Frontal cortex (tissue), 4 donors: Measurements from ENCODE around the gene NPIPB8. TPM values are rescaled to one million over a fixed set of nuclear protein-coding genes. Genes with fewer than 3 reads are reported as not detected.
"Not testable (repeated sequence)": the region's sequence is repeated elsewhere in the genome, so short reads cannot be mapped to it uniquely, and the experiment has no call there.

Experiments used
- DNase-seq, 2 donors: peaks; one replicate each; pipeline ENCODE4 v3.0.0; 2012; ENCODE audit warnings: low spot score in 2 of 2
- FAIRE-seq: peaks from 2 replicates; lab custom pipeline; 2012; peaks lifted over from hg19 to GRCh38; lab: Jason Lieb, UNC
- total RNA-seq: library from RNA; depleted of rRNA; stranded (reverse); fragments of >200 nt; gene quantifications from one replicate; pipeline ENCODE4 v1.2.3, GENCODE V29; 2014
- donor health status: control.
- donor health status: control.
- donor health status: control.

NPIPB8 gene
- total RNA-seq: not detected

- DNase-seq, FAIRE-seq: not testable (repeated sequence)
Observed at GRCh38 chr16:28637765-28638164, at the start of gene NPIPB8. Gene NPIPB8 (plus strand): TSS chr16:28638065. CDS start chr16:28638361, 296 bp downstream.

DNA sequence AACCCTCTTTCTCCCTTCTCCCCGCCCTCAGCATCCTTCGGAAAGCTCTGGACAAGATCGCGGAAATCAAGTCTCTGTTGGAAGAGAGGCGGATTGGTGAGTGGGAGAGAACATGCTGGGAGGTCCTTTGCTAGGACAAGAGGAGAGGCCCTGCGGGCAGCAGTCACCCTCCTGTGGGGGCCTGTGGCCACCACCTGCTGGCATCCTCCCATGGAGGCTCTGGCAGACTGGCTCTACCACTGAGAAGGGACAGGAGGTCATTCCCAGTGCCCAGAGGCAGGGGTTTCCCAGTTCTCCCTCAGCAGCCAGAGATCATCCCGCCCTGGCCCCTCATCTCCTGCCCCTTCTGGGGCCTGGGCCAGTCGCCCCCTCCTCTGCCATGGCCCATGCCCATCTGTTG, 48.8 kb upstream of the NPIPB8 start:
- DNase-seq (no peak), FAIRE-seq (no peak)

DNA sequence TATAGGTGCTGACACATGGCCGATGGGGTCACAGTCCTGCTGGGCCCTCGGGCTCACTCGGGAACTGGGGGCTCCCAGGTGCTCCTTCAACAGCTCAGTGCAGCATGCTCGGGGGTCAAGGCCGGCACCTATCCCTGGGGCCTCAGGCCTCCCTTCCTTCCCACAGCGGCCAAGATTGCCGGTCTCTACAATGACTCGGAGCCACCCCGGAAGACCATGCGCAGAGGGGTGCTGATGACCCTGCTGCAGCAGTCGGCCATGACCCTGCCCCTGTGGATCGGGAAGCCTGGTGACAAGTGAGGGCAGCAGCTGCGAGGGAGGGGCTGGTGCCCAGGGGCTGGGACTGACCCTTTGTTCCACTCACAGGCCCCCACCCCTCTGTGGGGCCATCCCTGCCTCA, 47.9 kb upstream of the NPIPB8 start:
- FAIRE-seq (no peak), DNase-seq (no peak)

DNA sequence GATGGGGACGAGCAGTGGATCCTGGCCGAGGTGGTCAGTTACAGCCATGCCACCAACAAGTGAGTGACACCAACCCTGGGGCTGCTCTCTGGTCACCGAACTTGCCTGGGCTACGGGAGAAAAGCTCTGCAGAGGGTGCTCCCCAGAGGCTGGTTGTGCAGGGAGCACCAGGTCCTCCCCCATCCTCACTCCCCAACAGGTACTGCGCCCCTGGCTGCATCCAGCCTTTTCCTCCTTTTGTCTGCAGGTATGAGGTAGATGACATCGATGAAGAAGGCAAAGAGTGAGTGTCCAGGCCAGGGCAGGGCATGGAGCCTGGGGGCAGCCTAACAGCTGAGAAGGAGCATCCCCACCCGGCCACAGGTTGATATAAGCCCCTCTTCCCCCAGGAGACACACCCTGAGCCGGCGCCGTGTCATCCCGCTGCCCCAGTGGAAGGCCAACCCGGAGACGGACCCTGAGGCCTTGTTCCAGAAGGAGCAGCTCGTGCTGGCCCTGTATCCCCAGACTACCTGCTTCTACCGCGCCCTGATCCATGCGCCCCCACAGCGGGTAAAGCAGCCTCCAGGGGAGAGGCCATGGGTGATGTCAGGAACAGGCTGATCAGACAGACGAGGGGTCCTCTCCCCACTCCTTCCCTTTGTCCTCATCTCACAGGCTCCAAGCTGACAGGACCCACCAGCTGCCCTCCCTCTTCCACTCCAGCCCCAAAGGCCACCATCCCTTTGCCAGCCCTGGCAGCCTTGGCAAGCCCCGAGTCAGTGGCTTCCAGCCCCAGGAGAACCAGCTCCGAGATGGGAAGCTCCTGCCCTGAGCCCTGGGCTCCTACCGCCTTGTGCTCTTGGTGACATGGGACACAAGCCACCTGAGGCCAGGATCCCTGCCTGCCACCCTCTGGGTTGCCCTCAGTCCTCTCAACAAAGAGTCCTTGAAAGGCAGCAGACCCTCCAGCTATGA, 47.2 kb upstream of the NPIPB8 start:
- DNase-seq (no peak), FAIRE-seq (no peak)

- FAIRE-seq (no peak), DNase-seq (no peak)
Observed at GRCh38 chr16:28591355-28591754, 46.5 kb upstream of the NPIPB8 start.

- FAIRE-seq: no peak
- DNase-seq: no peak
Observed at GRCh38 chr16:28592511-28592910, 45.4 kb upstream of the NPIPB8 start.

DNA sequence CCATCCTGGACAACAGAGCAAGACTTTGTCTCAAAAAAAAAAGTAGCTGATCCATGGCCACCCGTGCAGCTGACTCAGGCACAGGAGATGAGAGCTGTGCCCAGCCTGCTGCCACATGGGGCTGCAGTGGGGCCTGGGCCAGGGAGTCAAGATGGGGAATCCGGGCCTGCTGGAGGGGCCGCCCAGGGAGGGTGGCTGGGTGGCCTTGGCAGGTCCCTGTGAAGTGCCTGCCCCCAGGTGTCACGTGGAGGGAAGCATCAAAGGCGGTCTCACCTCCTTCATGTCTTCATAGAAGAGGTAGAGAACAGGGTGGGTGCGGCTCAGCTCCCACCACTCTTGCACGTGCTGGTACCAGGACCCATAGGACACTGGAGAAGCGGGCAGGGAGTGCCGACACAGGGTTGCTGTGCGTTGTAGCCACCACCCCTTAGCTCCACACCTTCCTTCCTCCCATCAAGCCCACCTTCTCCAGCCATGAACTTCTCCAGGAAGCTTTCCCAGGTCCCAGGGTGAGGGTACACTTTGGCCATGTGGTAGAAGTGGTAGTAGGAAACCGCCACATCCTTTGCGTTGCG, 44.8 kb upstream of the NPIPB8 start:
- DNase-seq (no peak), FAIRE-seq (no peak)

DNA sequence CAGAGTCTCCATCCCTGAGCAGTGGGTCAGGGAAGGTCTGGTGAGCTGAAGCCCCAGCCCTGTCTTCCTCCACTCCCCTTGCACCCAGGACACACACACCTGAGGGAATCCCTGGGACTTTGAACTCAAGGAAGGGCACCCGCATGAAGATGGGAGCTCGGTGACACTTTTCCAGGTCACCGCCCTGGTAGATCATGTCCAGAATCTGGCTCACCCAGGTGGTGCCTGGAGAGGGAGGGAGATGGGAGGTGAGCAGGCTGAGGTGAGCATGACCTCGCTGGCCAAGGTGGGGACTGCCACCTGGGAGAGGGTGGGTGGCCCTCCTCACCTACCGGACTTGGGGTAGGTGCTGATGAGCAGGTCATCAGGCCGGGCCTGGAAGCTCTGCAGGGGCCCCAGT, 42.4 kb upstream of the NPIPB8 start:
- not testable (repeated sequence) for DNase-seq, FAIRE-seq

GRCh38 chr16:28596115-28596630, 41.7 kb upstream of the NPIPB8 start:
- DNase-seq (no peak), FAIRE-seq (no peak)

DNA sequence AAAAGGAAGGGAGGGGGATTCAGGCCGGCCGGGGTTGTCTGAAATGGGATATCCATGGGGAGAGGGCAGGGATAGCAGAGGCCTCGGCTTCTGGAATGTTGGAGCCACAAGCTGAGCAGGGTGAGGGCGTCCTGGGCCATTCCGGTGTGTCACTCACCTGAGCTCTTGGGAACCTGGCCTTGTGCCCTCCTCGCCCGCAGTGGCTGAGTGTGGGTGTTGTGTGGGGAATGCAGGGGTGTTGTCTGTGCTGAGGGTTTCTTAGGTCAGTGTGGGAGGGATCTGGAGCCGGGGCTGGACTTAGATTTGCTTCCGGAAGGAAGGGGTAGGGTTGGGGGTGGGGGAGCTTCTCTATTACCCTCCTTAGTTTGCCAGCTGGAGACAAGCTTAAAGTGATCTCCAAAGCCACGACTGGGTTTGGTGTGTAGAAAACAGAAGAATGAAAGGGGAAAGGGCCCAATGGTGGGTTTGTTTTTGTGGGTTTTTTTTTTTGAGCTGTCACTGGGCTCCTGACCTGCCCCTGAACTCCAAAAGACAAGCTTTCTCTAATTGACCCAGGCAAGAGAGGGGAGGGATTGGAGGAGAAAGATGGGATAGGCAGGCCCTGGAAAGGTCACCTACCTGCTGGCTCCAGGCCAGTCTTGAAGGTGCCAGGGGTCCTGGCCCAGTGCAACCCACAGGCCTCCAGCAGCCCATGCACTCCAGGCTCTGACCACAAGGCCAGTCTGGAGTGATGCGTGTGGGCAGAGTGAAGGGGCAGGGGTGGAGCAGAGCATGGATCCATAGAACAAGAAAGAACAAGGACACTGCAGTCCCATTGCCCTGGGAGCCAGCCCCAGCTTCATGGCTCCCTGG, 40.8 kb upstream of the NPIPB8 start, which contains the start of gene SULT1A2:
Gene SULT1A2 (minus strand): TSS at position 211 of the 852 bp plus-strand sequence. CDS start 1,120 bp downstream, outside the sequence.
- no peak for DNase-seq

DNA sequence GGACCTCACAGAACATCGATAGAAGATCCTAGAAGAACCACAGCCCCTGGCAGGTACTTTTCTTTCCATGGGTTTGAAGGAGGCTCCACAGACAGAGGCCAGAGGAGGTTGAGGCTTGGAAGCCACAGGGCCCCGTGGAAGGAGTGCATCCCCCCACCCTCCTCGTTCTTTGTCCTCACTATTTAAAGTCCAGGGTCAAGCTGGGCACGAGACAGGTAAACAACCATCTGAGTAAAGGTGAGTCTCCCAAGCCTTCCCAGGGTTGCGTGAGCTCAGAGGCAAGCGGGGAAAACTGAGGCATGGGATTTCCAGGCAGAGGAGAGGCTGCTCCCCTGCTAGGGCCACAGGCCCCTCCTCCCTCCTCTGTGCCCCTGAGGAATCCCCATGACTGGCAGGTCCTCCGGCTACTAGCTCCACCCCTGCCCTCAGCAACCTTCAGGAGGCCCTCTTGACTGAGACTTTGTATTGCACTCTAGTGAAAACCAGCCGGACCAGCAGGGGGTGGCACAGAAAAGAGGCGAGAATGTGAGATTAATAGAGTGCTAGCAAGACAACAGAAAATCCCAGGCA, 40.1 kb upstream of the NPIPB8 start:
- DNase-seq (no peak), FAIRE-seq (no peak)

More for the DNA sequence above, 40.8 kb upstream of the NPIPB8 start, which contains the start of gene SULT1A2:
- FAIRE-seq: no peak

- FAIRE-seq, DNase-seq: not testable (repeated sequence)
Observed at GRCh38 chr16:28599377-28600285, 38.2 kb upstream of the NPIPB8 start.

- not testable (repeated sequence) for FAIRE-seq, DNase-seq
Observed at GRCh38 chr16:28600965-28601364, 36.9 kb upstream of the NPIPB8 start.

- FAIRE-seq, DNase-seq: not testable (repeated sequence)
Observed at GRCh38 chr16:28601589-28601988, 36.3 kb upstream of the NPIPB8 start.

DNA sequence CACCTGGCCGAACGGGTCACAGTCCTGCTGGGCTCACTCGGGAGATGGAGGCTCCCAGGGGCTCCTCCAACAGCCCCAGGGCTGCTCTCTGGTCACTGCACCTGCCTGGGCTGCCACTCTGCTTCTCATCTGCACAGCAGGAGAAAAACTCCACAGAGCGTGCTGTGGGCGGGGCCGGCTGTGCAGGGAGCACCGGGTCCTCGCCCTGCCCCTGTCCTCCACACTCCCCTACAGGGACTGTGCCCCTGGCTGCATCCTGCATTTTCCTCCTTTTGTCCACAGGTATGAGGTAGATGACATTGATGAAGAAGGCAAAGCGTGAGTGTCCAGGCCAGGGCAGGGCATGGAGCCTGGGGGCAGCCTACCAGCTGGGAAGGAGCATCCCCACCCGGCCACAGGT, 35.8 kb upstream of the NPIPB8 start:
- FAIRE-seq: not testable (repeated sequence)

GRCh38 chr16:28602529-28602928, 35.3 kb upstream of the NPIPB8 start:
- no peak for FAIRE-seq
- no peak for DNase-seq

More for the DNA sequence above, 35.8 kb upstream of the NPIPB8 start:
- DNase-seq: not testable (repeated sequence)

DNA sequence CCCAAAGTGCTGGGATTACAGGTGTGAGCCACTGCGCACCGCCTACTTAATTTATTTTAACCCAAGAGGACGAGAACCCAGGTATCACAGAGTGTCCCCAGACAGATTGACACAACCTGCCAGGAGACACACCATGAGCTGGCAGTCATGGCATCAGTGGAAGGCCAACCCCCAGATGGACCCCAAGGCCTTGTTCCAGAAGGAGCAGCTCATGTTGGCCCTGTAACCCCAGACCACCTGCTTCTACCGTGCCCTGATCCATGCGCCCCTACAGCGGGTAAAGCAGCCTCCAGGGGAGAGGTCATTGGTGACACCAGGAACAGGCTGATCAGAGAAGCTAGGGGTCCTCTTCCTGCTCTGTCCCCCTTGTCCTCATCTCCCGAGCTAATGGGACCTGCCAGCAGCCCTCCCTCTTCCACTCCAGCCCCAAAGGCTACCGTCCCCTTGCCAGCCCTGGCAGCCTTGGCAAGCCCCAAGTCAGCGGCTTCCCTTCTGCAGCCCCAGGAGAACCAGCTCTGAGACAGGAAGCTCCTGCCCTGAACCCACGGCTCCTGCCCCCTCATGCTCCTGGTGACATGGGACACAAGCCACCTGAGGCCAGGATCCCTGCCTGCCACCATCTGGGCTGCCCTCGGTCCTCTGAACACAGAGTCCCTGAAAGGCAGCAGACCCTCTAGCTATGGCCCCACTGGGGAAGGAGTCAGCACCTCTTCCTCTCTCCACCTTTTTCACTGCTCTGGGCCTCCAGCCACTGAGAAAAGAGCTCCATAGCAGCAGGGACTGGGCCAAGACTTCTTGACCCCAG, 34.3 kb upstream of the NPIPB8 start:
- no peak for FAIRE-seq
- no peak for DNase-seq

GRCh38 chr16:28604186-28604565, 33.7 kb upstream of the NPIPB8 start:
- DNase-seq: no peak
- no peak for FAIRE-seq
